Measurements from ENCODE around the gene IL24. TPM values are rescaled to one million over a fixed set of nuclear protein-coding genes. Genes with fewer than 3 reads are reported as not detected.

Gene IL24
- total and polyA plus RNA-seq, 10 of the 15 experiments (the other 5 are each of a cell fraction or from before 2014, with no cell fraction given): 0.05 to 19.8 (median 0.35) TPM; not detected in 1

- TF ChIP-seq RFX5 (IDR thresholded peaks at IDR 0.05; ENCODE audit: low read depth, low read length) (no peak), PAX8 (IDR thresholded peaks at IDR 0.05) (no peak), MEF2B (IDR thresholded peaks at IDR 0.05; ENCODE audit: partially characterized antibody, poor library complexity, severe bottlenecking) (no peak), KAT2A (conservative IDR thresholded peaks at IDR 0.05; ENCODE audit: control insufficient read depth, low read depth, low read length) (no peak), ZBTB11 (CRISPR knock-in tag; IDR thresholded peaks at IDR 0.05) (no peak), NRF1 (conservative IDR thresholded peaks at IDR 0.05; ENCODE audit: low read depth, low read length) (no peak), BCL11A (IDR thresholded peaks at IDR 0.05; ENCODE audit: low read depth, low read length) (peak; percentile 27; the same call in 1 of the 2 replicates), RAD21 (IDR thresholded peaks at IDR 0.05; ENCODE audit: insufficient read depth, low read depth, low read length) (no peak), MTA2 (IDR thresholded peaks at IDR 0.05; ENCODE audit: low read depth) (no peak; the same call in 1 of the 2 replicates), SMARCA5 (IDR thresholded peaks at IDR 0.05) (0 out of 2 replicates have a peak, but pooled peaks have one; percentile 17), PKNOX1 (IDR thresholded peaks at IDR 0.05) (peak; percentile 53; the same call in 1 of the 2 replicates), POLR2AphosphoS5 (IDR thresholded peaks at IDR 0.05; ENCODE audit: low read length) (no peak), IRF4 (IDR thresholded peaks at IDR 0.05; ENCODE audit: low read depth, low read length) (0 out of 2 replicates have a peak, but pooled peaks have one; percentile 69), NR2C2 (IDR thresholded peaks at IDR 0.05; ENCODE audit: borderline replicate concordance, control insufficient read depth, insufficient read length, low read depth) (no peak), CBFB (IDR thresholded peaks at IDR 0.05; ENCODE audit: low read depth) (peak; percentile 30; the same call in 1 of the 2 replicates), SREBF1 (IDR thresholded peaks at IDR 0.05; ENCODE audit: low read length) (no peak), ZBTB33 (IDR thresholded peaks at IDR 0.05) (no peak), KDM1A (IDR thresholded peaks at IDR 0.05; ENCODE audit: borderline replicate concordance) (no peak), EZH2 (IDR thresholded peaks at IDR 0.05; ENCODE audit: borderline replicate concordance, control insufficient read depth, low read depth, low read length) (no peak), IKZF2 (IDR thresholded peaks at IDR 0.05) (peak in 1 of 2 experiments; percentile 83; a peak in 2 of 4 replicates), CHD4 (IDR thresholded peaks at IDR 0.05) (no peak), MYB (IDR thresholded peaks at IDR 0.05; ENCODE audit: borderline replicate concordance, low read depth, low read length) (no peak), KLF5 (IDR thresholded peaks at IDR 0.05; ENCODE audit: partially characterized antibody) (no peak), MAX (IDR thresholded peaks at IDR 0.05; ENCODE audit: low read depth, low read length) (0 out of 2 replicates have a peak, but pooled peaks have one; percentile 16)
These were observed 27.4 kb downstream of the IL24 start (continued) for GRCh38 chr1:206924592-206925105.
